Measurements from ENCODE around the gene CD69. TPM values are rescaled to one million over a fixed set of nuclear protein-coding genes. Genes with fewer than 3 reads are reported as not detected.
A peak's percentile ranks its signal among the peaks of the same experiment; 100 is the strongest.

CD69 gene
- total and polyA plus RNA-seq, 2 experiments from 2014 or later = not detected

- Histone ChIP-seq H3K36me3 (ENCODE audit: low read depth) (no peaks in the 10 kb centered on the region), H3K27me3 (replicated peaks; ENCODE audit: insufficient read depth) (peaks cover 21% of the 10 kb centered on the region; the same call in 1 of the 2 replicates), H3K4me1 (ENCODE audit: insufficient read depth) (peaks cover 4% of the 10 kb centered on the region; the same call in 1 of the 2 replicates), H3K9me3 (ENCODE audit: low read depth) (no peaks in the 10 kb centered on the region), H3K4me2 (ENCODE audit: unreplicated experiment) (no peak overlapping the region), H3F3A (ENCODE audit: insufficient read depth) (no peaks in the 10 kb centered on the region), H3K9me2 (ENCODE audit: insufficient read depth) (no peaks in the 10 kb centered on the region), H3K79me2 (ENCODE audit: insufficient read depth) (no peaks in the 10 kb centered on the region), H3K27ac (no peak overlapping the region), H3K9ac (no peak overlapping the region), H3K4me3 (no peak overlapping the region), H4K20me1 (ENCODE audit: insufficient read depth) (no peaks in the 10 kb centered on the region), H2AFZ (no peak overlapping the region)
- in situ Hi-C loops (cut with MboI) = no loop called here
- peak; percentile 33 for DNase-seq
- WGBS, 2 experiments (ENCODE audit: low coverage in 1 of 2, low lambda C conversion rate in 2 of 2, missing lambda C conversion rate in 2 of 2) = 62 to 64% methylated on average over 5 to 6 of the region's 6 CpGs
- TF ChIP-seq EZH2phosphoT487 (IDR thresholded peaks at IDR 0.05; ENCODE audit: insufficient read depth, low read depth) (no peak), EZH2 (IDR thresholded peaks at IDR 0.05; ENCODE audit: insufficient read depth, poor library complexity, severe bottlenecking) (no peak)
These were observed 26.3 kb upstream of the CD69 start for GRCh38 chr12:9786726-9787717.

DNA sequence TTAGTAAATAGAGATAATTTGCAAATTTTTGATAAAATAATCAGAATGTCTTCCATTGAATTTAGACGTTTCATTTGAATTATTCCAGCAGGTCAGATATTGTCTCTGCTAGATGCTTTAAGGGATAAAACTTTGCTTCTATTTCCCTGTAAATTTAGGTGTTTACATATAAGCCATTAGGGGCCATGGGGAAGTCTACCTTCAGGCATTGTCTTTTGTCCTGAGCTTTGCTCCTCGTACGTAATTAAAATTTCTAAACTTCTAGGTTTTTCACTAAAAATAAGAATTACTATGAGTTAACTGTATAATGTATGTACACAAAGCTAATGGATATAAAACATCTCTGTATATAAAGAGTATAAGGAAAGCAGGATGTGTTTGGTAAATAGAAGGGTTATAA lies 24.1 kb upstream of the CD69 start:
- Histone ChIP-seq H3K79me2 (ENCODE audit: insufficient read depth) (no peaks in the 10 kb centered on the region), H3K9ac (no peak overlapping the region), H3K36me3 (ENCODE audit: low read depth) (no peaks in the 10 kb centered on the region), H3F3A (ENCODE audit: insufficient read depth) (no peaks in the 10 kb centered on the region), H3K9me3 (ENCODE audit: low read depth) (no peaks in the 10 kb centered on the region), H3K27me3 (replicated peaks; ENCODE audit: insufficient read depth) (peaks cover 30% of the 10 kb centered on the region), H4K20me1 (ENCODE audit: insufficient read depth) (no peaks in the 10 kb centered on the region), H3K4me1 (ENCODE audit: insufficient read depth) (peaks cover 4% of the 10 kb centered on the region; the same call in 1 of the 2 replicates), H2AFZ (no peak overlapping the region), H3K27ac (no peak overlapping the region), H3K4me3 (no peak overlapping the region), H3K9me2 (ENCODE audit: insufficient read depth) (no peaks in the 10 kb centered on the region), H3K4me2 (ENCODE audit: unreplicated experiment) (no peak overlapping the region)
- in situ Hi-C loops (cut with MboI) = no loop called here
- DNase-seq = no peak
- WGBS, 2 experiments (ENCODE audit: low coverage in 1 of 2, low lambda C conversion rate in 2 of 2, missing lambda C conversion rate in 2 of 2) = 83 to 85% methylated on average over 3 of the region's 3 CpGs
- TF ChIP-seq EZH2 (IDR thresholded peaks at IDR 0.05; ENCODE audit: insufficient read depth, poor library complexity, severe bottlenecking) = no peak
- TF ChIP-seq EZH2phosphoT487 (IDR thresholded peaks at IDR 0.05; ENCODE audit: insufficient read depth, low read depth) = no peak

DNA sequence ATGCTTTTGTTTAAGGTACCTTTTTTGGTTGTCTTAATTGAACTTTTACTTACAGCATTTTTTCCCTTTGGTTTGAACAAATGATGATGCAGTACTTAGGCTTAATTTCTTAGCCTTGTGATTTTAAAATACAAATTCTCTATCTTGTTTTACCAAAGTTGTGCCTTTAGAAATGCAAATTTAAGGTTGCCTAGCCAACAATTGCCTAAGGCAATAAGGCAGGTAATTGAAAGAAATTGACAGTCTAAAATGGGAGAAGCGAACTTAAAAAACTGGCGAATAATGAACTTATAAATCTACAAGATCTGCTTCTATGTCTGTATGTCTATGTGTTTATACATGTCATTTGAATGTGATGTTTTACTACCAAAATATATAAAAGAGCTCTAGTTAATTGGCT lies 23.6 kb upstream of the CD69 start:
- 54 to 68% methylated on average over 2 of the region's 2 CpGs for WGBS, 2 experiments (ENCODE audit: low coverage in 1 of 2, low lambda C conversion rate in 2 of 2, missing lambda C conversion rate in 2 of 2)
- no peak for DNase-seq
- in situ Hi-C loops (cut with MboI) = no loop called here
- Histone ChIP-seq H3K4me1 (ENCODE audit: insufficient read depth) (peaks cover 4% of the 10 kb centered on the region; the same call in 1 of the 2 replicates), H3K4me2 (ENCODE audit: unreplicated experiment) (no peak overlapping the region), H3K4me3 (no peak overlapping the region), H2AFZ (no peak overlapping the region), H4K20me1 (ENCODE audit: insufficient read depth) (no peaks in the 10 kb centered on the region), H3K9me2 (ENCODE audit: insufficient read depth) (no peaks in the 10 kb centered on the region), H3K9ac (no peak overlapping the region), H3F3A (ENCODE audit: insufficient read depth) (no peaks in the 10 kb centered on the region), H3K36me3 (ENCODE audit: low read depth) (no peaks in the 10 kb centered on the region), H3K9me3 (ENCODE audit: low read depth) (no peaks in the 10 kb centered on the region), H3K27ac (no peak overlapping the region), H3K27me3 (replicated peaks; ENCODE audit: insufficient read depth) (peaks cover 35% of the 10 kb centered on the region), H3K79me2 (ENCODE audit: insufficient read depth) (no peaks in the 10 kb centered on the region)
- TF ChIP-seq EZH2 (IDR thresholded peaks at IDR 0.05; ENCODE audit: insufficient read depth, poor library complexity, severe bottlenecking) (no peak), EZH2phosphoT487 (IDR thresholded peaks at IDR 0.05; ENCODE audit: insufficient read depth, low read depth) (no peak)

DNA sequence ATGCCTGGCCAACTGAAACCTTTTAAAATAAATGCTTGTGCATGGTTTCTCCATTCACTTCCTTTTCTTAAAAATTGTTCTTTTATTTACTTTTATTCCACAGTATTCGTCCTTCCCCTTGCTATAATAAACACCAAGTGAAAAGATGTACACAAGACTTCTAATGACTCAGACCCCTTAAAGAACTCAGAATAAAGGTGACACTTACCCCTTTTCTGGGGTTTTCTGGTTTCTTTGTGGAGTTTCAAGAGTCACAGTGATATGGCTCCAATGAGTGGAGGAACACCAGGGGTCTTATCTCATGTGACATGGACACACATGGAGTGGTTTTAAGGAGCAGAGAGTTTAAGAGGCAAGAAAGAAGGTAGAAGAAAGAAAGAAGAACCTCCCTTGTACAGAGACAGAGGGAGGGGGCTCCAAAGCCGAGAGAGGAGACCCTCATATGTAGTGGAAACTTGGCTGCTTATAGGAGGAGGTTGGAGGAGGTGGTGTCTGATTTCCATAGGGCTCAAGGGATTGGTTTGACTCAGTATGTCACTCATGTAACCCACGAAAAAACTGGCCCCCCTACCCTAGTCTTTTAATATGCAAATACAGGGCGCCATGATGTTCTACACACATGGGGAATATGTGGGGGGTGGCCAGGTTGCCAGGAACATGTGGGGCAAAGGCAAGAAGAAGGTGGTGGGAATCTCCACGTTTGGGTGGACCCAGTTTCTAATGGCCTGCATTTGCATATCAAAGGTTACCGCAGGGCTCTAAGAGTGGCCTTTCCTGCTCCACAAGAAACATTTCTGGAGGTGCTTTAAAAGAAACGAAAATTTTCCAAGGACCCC lies 22.1 kb upstream of the CD69 start:
- Histone ChIP-seq H4K20me1 (ENCODE audit: insufficient read depth) (no peaks in the 10 kb centered on the region), H3K9ac (no peak overlapping the region), H3F3A (ENCODE audit: insufficient read depth) (no peaks in the 10 kb centered on the region), H3K4me3 (no peak overlapping the region), H3K4me1 (ENCODE audit: insufficient read depth) (peaks cover 4% of the 10 kb centered on the region; the same call in 1 of the 2 replicates), H3K36me3 (ENCODE audit: low read depth) (no peaks in the 10 kb centered on the region), H3K4me2 (ENCODE audit: unreplicated experiment) (no peak overlapping the region), H3K27ac (no peak overlapping the region), H3K79me2 (ENCODE audit: insufficient read depth) (no peaks in the 10 kb centered on the region), H3K27me3 (replicated peaks; ENCODE audit: insufficient read depth) (peaks cover 42% of the 10 kb centered on the region), H3K9me2 (ENCODE audit: insufficient read depth) (no peaks in the 10 kb centered on the region), H3K9me3 (ENCODE audit: low read depth) (no peaks in the 10 kb centered on the region), H2AFZ (no peak overlapping the region)
- TF ChIP-seq EZH2 (IDR thresholded peaks at IDR 0.05; ENCODE audit: insufficient read depth, poor library complexity, severe bottlenecking) (no peak), EZH2phosphoT487 (IDR thresholded peaks at IDR 0.05; ENCODE audit: insufficient read depth, low read depth) (no peak)
- no peak for DNase-seq
- WGBS, 2 experiments (ENCODE audit: low coverage in 1 of 2, low lambda C conversion rate in 2 of 2, missing lambda C conversion rate in 2 of 2) = 38 to 44% methylated on average over 7 of the region's 7 CpGs
- in situ Hi-C loops (cut with MboI) = no loop called here

Measured in GM23248 (cell line).